ENCODE measurements around the gene PTTG1IP2.

PTTG1IP2 gene

GRCh38 chr7:90485734-90486316 is 16.4 kb downstream of the PTTG1IP2 start:
- in situ Hi-C loops (cut with HindIII; ENCODE audit: low pct_ligation_motif_present, low sequenced_read_pairs): no loop called here
- Histone ChIP-seq H3K4me3 (ENCODE audit: low read depth, low read length) (no peak overlapping the region), H3K27me3 (replicated peaks) (no peaks in the 10 kb centered on the region), H3K36me3 (replicated peaks) (no peaks in the 10 kb centered on the region), H3K27ac (no peak overlapping the region)
- no peak for DNase-seq
- no peak for TF ChIP-seq CTCF (IDR thresholded peaks at IDR 0.05; ENCODE audit: low read depth, low read length, missing control alignments)

- Histone ChIP-seq H3K36me3 (replicated peaks) (no peaks in the 10 kb centered on the region), H3K27ac (no peak overlapping the region), H3K4me3 (ENCODE audit: low read depth, low read length) (no peak overlapping the region), H3K27me3 (replicated peaks) (no peaks in the 10 kb centered on the region)
- DNase-seq: no peak
- in situ Hi-C loops (cut with HindIII; ENCODE audit: low pct_ligation_motif_present, low sequenced_read_pairs): no loop called here
- no peak for TF ChIP-seq CTCF (IDR thresholded peaks at IDR 0.05; ENCODE audit: low read depth, low read length, missing control alignments)
These were observed 18.4 kb downstream of the PTTG1IP2 start for GRCh38 chr7:90487808-90488207.

GRCh38 chr7:90488220-90488619 is 18.8 kb downstream of the PTTG1IP2 start:
- Histone ChIP-seq H3K36me3 (replicated peaks) (no peaks in the 10 kb centered on the region), H3K4me3 (ENCODE audit: low read depth, low read length) (no peak overlapping the region), H3K27me3 (replicated peaks) (no peaks in the 10 kb centered on the region), H3K27ac (no peak overlapping the region)
- TF ChIP-seq CTCF (IDR thresholded peaks at IDR 0.05; ENCODE audit: low read depth, low read length, missing control alignments): no peak
- no peak for DNase-seq
- in situ Hi-C loops (cut with HindIII; ENCODE audit: low pct_ligation_motif_present, low sequenced_read_pairs): no loop called here

- Histone ChIP-seq H3K36me3 (replicated peaks) (no peaks in the 10 kb centered on the region), H3K27ac (no peak overlapping the region), H3K27me3 (replicated peaks) (no peaks in the 10 kb centered on the region), H3K4me3 (ENCODE audit: low read depth, low read length) (no peak overlapping the region)
- in situ Hi-C loops (cut with HindIII; ENCODE audit: low pct_ligation_motif_present, low sequenced_read_pairs): no loop called here
- no peak for TF ChIP-seq CTCF (IDR thresholded peaks at IDR 0.05; ENCODE audit: low read depth, low read length, missing control alignments)
- no peak for DNase-seq
These were observed 22.8 kb downstream of the PTTG1IP2 start for GRCh38 chr7:90492250-90492649.

GRCh38 chr7:90495241-90495640 is 25.8 kb downstream of the PTTG1IP2 start:
- no peak for DNase-seq
- Histone ChIP-seq H3K4me3 (ENCODE audit: low read depth, low read length) (no peak overlapping the region), H3K27ac (no peak overlapping the region), H3K36me3 (replicated peaks) (no peaks in the 10 kb centered on the region), H3K27me3 (replicated peaks) (no peaks in the 10 kb centered on the region)
- TF ChIP-seq CTCF (IDR thresholded peaks at IDR 0.05; ENCODE audit: low read depth, low read length, missing control alignments): no peak
- in situ Hi-C loops (cut with HindIII; ENCODE audit: low pct_ligation_motif_present, low sequenced_read_pairs): no loop called here

- Histone ChIP-seq H3K27ac (no peak overlapping the region), H3K27me3 (replicated peaks) (no peaks in the 10 kb centered on the region), H3K4me3 (ENCODE audit: low read depth, low read length) (no peak overlapping the region), H3K36me3 (replicated peaks) (no peaks in the 10 kb centered on the region)
- in situ Hi-C loops (cut with HindIII; ENCODE audit: low pct_ligation_motif_present, low sequenced_read_pairs): no loop called here
- TF ChIP-seq CTCF (IDR thresholded peaks at IDR 0.05; ENCODE audit: low read depth, low read length, missing control alignments): no peak
- no peak for DNase-seq
These were observed 33.1 kb downstream of the PTTG1IP2 start for GRCh38 chr7:90502539-90502938.
